HG02571 (cell line): Measurements from ENCODE around the gene TUBGCP2.

Source experiments
- ATAC-seq: cut with Tn5 transposase; IDR thresholded peaks from one replicate; pipeline ENCODE4 v1.9.1; 2021; ENCODE audit warnings: mild to moderate bottlenecking, moderate library complexity; ENCODE audit not compliant: unreplicated experiment

Gene TUBGCP2

DNA sequence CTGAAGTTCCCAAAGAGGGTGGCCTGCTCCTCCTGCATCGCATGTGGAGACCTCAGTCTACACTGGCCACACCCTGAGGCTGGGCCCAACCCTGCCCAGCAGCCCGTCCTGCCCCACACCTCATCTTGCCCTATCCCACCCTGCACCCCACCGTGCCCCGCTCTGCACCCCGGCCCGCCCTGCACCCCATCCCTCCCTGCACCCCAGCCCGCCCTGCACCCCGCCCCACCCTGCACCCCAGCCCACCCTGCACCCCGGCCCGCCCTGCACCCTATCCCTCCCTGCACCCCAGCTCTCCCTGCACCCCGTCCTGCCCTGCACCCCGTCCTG lies 56.5 kb downstream of the TUBGCP2 start:
- no peak for ATAC-seq

DNA sequence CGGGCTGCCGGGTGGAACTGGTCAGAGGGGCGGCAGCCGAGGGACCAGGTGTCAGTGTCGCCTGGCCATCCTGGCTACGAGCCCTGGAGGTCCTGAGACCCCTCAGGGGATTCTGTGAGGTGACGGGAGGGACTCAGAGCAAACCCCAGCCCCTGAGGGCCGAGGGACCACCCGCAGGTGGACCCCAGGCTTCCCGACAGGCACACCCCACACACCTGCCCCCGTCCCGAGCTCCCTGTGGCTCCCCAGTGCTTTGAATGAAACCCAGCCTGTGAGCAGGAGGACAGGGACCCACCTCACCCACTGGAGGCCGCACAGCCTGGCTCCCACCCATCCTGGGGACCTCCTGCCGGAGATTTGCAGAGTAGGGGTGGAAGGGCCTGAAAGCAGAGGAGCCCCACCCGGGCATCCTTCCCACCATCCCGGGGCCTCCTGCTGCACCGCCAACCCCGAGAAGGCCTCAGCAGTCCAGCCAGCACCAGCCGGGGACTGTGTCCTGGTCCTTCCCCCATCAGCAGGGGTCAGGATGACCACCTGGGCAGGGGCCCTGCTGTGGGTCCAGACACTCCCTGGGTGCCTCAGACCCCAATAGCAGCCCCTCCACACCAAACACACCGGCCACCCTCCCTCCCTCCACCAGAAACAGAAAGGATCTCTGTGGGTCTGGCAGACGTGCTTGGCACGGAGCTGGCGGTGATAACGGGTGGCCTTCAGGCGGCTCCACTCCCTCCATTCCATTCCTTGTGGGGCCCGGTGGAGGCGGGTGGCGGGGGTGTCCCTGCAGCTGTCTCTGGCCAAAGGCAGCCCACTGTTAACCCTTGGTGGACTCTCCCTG lies 57.1 kb downstream of the TUBGCP2 start:
- ATAC-seq: no peak

DNA sequence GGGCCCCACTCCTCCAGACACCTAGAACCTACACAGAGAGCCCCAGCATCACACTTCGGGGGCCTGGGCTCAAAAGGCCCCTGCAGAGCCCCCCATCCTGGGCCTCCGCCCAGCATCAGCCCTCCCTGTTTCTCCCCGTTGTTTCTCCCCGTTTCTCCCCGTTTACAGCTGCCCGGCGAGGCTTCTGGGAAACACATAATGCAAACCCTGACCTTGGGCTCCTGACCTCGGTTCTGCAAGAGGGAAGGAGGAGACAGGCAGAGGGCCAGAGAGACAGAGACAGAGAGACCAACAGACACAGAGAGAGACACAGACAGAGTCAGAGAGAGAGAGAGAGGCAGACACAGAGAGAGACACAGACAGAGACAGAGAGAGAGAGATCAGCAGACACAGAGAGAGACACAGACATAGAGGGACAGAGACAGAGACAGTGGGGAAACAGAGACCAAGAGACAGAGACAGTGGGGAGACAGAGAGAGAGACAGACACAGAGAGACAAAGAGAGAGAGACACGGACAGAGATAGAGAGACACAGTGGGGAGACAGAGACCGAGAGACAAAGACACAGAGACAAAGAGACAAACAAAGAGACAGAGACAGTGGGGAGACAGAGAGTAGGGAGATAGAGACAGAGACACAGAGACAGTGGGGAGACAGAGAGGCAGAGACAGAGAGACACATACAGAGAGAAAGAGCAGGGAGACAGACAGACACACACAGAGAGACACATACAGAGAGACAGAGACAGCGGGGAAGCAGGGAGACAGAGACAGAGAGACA lies 58.5 kb downstream of the TUBGCP2 start:
- no peak for ATAC-seq

DNA sequence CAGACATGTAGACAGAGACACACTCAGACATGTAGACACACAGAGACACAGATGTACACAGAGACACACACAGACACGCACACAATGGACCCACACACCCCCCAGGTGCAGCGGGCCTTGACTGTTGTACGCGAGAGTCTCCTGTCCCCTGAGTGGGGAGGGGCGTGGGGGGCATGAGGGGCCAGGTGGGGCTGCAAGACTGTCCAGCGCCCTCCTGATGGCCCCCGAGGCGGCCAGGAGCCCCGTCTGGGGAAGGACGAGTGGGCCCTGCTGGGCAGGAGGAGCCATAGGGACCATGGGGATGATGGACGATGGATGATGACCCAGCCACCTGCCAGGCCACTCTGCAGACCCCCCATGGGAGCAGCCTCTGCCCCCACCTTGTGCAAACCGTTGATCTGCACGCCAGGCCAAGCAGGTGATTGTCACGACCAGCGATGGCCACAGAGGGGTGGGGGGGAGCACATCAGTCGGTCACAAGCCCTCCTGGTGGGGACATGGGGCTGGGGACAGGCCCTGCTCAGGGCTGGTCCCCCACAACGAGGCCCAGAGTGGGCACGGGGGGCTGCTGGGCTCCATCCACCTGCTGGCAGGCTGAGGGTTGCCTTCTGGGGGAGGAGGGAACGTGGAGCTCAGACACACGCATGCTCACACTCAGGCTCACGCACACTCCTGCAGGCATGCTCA lies 59.4 kb downstream of the TUBGCP2 start:
- no peak for ATAC-seq

DNA sequence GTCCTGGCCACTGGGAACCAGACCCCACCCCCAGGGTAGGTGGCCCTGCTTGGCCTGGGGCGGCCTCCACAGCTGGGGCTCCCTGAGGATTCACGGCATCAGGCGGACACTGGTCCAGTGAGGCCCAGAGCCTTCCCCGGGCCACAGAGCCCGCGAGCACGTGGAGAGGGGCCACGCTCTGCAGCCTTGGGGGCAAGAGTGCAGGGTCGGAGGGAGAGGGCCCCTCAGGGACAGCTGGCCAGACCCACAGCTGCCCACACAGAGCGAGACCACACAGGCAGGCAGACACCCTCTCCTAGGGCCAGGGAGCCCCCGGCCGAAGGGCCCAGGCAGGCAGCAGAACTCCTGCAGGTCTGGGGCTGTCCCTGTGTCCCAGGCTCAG lies 60.3 kb downstream of the TUBGCP2 start:
- no peak for ATAC-seq

DNA sequence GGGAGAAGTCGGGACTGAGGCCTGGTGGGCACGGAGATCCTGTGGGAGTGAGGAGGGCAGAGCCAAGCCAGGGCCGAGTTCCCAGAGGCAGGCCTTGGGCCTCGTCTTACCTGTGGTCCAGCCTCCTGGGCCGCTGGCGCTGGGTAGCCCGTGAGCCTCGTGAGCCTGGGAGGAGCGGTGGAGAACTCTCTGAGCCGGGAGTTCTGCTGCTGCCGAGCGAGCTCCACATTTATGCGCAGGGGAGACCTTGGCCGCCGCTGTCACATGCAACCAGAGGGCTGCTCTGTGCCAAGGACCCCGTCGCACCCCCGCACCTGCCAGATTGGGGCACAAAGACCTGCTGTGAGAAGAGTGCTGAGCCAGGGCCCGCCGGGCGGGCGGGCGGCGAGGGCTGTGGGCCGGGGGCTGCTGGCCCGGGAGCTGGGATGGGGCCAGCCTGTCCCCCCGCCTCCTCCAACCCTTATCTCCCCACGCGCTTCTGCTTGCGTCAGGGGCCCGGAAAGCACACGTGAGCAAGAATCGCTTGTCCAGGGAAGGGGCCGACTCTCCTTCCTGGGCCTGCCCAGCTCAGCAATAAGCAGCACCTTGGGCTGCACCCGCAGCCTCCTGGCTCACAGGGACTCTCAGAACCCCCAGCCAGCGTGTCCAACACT lies 60.9 kb downstream of the TUBGCP2 start:
- ATAC-seq: no peak

DNA sequence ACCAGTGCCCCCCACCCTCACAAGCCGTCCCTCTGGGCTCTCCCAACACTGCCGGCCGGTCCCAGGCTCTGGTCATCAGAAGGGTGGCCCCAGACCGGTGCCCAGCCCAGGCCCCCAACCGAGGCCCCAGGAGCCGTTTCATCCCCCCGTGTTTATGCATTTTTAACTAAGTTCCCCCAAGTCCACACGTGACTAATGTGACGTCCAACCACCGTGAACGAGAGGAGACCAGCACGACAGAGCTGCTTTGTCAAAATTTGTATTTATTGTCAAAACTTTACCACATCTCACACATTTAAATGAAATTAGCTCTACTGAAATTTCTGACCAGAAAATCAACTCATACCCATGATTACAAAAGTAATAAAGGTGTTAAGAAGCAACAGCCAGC lies 62.4 kb downstream of the TUBGCP2 start:
- ATAC-seq: no peak

DNA sequence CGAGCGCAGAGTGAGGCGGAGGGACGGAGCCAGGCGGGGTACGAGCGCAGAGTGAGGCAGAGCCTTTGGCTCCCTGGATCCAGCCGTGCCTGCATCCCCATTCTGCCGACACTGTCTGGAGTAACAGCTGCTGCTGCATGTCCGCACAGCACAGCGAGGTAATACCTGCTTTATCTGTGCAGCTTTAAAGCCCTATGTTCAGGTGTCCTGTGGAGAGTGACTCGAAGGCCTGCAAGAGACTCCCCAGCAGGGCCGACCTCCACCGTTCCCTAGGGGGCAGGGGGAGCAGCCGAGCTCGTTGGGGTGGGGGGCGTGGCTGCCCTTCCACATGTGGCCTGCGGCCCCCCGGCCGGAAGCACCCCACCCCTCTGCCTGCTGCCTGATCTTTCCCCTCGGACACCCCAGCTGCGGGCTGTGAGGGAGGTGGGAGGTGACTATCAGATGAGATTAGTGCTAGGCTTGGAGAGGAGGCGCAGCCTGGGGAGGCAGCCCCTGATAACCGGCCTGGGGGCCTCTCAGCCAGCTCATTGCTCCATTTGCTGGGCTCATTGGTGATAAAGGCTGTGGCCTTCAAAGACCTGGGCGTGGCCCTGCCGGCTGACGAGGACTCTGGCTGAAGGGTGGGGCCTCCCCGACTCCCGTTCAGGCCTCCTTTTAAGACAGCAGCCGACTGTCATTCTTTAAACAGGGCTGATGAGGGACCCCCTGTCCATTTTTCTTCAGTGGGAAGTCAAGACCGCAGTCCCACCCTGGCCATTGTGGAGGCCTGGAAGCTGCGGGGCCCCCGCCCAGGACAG lies 63.0 kb downstream of the TUBGCP2 start:
- ATAC-seq: no peak

DNA sequence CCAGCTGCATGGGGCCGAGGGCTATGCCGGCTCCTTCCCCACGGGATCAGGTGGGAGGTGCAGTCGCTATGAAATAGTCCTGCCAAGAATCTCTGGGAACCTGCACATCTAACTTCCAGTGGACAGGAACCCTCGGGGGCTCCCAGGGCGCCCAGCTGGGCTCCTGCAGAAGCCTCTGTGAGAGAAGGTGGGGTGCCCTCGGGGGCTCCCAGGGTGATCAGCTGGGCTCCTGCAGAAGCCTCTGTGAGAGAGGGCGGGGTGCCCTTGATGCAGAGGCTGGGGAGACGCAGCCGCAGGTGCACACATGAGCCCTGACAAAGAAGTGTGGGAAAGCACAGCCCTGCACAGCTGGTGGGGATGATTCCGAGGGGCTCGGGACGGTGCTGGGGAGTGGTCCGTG lies 65.1 kb downstream of the TUBGCP2 start:
- no peak for ATAC-seq

DNA sequence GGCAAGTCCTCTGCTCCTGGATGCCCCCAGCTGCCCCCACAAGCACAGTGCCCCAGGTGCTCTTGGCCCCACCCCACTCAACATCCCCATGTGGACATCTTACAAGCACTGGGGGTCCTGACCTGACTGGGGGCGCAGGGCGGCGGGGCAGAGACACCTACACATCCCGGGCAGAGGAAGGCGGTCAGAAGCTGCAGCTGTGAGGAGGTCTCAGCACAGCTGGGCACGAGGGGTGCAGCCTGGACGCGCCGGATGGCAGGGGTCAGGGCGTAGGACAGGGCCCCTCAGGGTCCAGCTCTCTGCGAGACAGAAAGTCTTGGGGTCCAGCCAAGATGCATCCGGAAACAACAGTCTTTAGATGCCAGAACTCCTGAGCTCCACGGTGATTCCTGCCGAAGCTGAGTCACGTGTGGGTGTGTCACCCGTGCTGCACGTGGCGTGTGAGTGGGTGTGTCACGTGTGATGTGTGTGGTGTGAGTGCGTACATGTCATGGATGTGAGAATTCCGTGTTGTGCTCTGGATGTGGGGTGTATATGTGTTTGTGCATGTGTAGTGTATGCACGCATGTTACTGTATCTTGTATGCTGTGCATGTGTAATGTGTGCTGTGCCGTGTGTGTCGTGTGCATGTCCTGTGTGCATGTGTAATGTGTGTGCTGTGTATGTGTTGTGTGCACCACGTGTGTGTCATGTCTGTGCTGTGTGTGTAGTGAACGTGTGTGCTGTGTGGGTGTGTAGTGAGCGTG lies 65.9 kb downstream of the TUBGCP2 start:
- ATAC-seq: no peak

DNA sequence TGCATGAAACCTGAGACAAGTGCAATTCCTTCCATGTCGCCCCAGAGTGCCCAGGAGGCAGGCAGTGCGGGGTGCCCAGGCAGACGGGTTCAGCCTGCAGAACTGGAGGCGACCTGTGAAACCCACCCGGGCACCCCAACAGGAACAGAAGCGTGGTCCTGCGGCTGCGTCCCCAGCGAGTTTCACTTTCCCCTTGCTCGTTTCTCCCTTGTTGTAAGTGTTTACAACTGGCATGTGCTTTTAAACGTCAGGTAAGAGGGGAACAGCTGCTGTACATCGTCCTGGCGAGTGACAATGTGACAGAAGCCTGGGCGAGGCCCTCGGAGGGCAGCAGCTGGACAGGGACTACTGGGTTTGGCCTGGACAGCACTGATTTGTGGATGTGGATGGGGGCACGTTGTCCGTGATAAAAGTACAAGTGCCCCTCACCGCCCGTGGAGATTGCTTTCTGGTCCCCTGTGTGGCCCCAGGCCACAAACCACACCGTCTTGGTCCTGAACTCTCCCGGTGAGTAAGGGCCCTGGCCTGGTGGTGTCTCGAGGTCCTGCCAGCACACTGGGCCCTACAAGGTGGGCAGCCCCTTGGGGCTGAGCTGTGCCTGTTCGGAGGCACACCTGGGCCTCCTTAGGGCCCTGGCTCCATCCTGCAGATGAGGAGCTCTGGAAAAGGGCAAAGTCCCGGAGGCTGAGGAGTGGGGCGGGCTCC lies 67.0 kb downstream of the TUBGCP2 start:
- ATAC-seq: no peak

DNA sequence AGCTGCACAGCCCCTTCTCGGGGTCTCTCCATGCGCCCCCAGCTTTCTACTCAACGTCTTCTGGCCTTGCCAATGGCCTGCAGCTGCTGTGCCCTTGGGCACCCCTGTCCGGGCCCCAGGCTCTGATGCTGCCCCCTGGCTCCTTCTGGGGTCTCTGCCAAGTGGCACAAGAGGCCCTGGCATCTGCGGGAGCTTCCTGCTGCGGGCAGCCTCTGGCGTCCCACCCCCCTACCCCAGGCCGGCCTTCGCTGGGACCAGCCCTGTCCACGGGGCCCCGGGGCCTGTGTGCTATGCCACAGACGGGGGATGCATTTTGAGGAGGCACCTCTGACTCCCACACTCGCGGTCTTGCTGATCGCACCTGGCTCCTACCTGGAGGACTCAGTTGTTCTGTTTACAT lies 68.7 kb downstream of the TUBGCP2 start:
- ATAC-seq: no peak

DNA sequence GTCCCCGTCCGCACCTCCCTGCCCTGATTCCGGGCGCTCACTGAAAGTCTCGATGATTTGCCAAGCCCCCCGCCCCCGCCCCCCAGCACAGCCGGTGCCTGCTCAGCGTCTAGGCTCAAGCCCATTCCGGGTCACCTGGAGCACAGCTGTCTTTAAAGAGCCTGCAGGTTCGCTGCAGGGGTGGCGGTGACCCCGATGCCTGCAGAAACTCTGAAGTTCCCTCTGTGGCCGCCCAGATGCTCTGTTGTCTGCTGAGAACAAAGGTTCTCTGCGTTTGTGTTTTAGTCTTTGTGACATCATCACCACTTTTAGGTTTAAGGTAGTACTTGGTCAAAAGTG lies 70.2 kb downstream of the TUBGCP2 start:
- ATAC-seq: no peak

DNA sequence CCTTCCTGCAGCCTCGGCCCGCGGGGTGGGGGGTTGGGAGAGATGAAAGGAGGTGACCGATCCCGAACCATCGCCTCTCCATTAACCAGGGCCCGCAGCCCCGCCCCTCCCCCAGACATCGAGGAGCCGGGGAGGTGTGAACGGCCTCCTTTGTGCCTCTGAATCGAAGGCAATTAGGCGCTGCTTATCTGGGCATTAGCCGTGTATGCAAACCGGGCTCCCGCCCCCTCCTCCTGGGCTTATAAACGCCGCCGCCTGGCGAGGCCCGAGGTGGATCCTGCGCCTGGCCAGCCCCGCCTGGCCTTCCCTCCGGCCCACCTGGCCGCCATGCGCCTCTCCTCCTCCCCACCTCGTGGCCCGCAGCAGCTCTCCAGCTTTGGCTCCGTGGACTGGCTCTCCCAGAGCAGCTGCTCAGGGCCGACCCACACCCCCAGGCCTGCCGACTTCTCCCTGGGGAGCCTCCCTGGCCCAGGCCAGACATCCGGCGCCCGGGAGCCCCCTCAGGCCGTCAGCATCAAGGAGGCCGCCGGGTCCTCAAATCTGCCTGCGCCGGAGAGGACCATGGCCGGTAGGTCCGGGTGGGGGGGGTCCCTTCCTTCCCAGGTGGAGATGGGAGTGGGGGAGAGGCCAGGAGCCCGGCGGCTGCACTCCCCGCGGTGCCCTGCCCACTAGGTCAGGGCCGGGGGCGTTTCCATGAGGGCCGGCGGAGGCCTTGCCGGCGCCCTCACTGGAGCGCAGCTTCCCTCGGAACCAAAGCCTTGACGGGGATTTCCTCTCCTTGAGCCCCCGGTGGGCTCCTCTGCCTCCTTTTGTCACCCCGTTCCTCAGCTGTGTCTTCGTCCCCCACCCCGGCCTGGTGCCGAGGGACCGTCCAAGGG lies 70.8 kb downstream of the TUBGCP2 start, which contains the start of gene VENTX:
Gene VENTX, plus strand, starts transcription at position 268 of the 878 bp plus-strand sequence. Its CDS starts 60 bp downstream, at position 328.
- ATAC-seq: no peak

DNA sequence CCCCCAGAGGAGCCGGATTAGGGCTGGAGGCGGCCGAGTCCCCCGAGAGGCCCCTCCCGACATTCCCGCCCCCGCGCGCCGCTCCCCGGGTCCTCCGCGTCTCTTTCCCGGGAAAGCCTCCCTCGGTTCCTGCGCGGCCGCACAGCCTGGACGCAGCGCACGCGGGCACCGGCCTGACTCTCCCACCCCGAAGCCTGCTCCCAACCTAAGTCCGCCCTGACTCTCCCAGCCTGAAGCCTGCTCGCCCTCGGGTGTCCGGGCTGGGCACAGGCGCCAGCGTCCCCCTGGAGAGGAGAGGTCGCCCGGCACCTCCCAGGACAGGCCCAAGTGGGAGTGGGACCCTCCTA lies 71.5 kb downstream of the TUBGCP2 start:
- no peak for ATAC-seq

DNA sequence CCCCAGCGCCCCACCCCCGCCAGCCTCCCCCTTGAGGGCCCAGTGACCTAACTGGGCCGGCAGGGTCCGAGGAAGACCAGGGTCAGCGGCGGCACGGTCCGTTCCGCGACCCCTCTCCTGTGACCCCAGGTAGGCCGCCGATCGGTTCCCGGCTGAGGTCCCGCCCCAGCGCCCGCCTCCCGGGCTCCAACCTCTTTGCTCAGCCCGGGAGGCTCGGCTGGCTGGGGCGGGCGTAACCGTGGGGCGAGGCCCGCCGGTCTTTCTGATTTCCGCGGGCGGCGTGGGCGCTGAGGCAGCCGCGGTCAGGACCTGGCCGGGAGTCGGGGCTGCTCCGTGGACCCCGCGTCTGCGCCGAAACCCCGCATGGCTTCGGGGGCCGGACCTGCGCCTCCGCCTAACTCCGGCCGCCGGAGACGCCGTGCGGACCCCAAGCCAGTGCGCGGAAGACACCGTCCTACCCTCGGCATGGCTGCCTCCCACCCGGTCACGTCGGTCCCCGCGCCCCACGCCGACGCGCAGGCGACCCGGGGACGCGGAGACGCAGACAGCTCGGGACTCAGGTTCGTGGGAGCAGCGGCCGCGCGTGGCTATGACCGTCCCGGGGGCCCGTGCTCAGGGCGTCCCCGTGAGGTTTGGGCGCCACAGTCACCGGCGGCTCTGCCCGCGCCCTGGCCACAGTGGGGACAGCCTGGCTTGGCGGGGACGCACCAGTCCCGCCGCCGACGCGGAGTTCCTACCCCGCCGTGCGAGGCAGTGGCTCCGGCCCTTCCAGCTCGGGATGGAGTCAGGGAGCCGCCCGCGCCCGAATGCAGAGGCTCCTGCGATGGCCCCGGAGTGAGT lies 72.1 kb downstream of the TUBGCP2 start:
- ATAC-seq: no peak

DNA sequence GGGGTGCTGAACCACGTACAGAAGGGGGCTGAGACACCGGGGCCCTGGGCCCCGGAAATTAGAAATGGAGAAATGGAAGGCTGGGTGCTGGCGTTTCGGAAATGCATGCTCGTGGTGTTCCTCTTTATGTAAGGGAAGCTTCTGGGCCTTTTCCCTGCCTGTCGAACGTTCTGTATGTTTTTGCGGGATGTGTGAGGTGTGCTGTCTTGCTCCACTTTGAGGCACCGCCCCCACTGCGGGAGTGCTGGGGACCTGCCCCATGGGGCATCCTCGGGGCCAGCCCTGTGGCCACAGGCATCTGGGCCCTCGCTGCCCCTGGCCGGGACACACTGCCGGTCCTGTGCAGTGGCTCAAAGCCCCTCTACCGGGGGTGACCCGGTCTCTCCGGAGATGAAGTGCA lies 72.7 kb downstream of the TUBGCP2 start:
- ATAC-seq: no peak
